ENCODE results near the gene SCYGR3.
"Not testable (repeated sequence)": the region's sequence is repeated elsewhere in the genome, so short reads cannot be mapped to it uniquely, and the experiment has no call there.

SCYGR3 gene

GRCh38 chr2:227614246-227614645 lies 394 bp downstream of the SCYGR3 start:
- no peak for DNase-seq (ENCODE audit: low read depth in 3 of 3, low spot score in 1 of 3)

- no peak for DNase-seq (ENCODE audit: low read depth in 3 of 3, low spot score in 1 of 3)
These were observed 1.4 kb downstream of the SCYGR3 start for GRCh38 chr2:227613272-227613660.

- no peak for DNase-seq (ENCODE audit: low read depth in 3 of 3, low spot score in 1 of 3)
These were observed 1.9 kb downstream of the SCYGR3 start for GRCh38 chr2:227612546-227613271.

GRCh38 chr2:227610123-227610522 lies 4.5 kb downstream of the SCYGR3 start:
- DNase-seq (ENCODE audit: low read depth in 3 of 3, low spot score in 1 of 3): no peak

- no peak for DNase-seq (ENCODE audit: low read depth in 3 of 3, low spot score in 1 of 3)
These were observed 5.9 kb downstream of the SCYGR3 start for GRCh38 chr2:227608561-227609338.

GRCh38 chr2:227607941-227608340 lies 6.7 kb downstream of the SCYGR3 start:
- no peak for DNase-seq (ENCODE audit: low read depth in 3 of 3, low spot score in 1 of 3)

- DNase-seq (ENCODE audit: low read depth in 3 of 3, low spot score in 1 of 3): no peak
These were observed 8.2 kb downstream of the SCYGR3 start for GRCh38 chr2:227606476-227606875.

GRCh38 chr2:227602358-227602757 lies 12.3 kb downstream of the SCYGR3 start:
- DNase-seq (ENCODE audit: low read depth in 3 of 3, low spot score in 1 of 3): no peak

GRCh38 chr2:227598835-227599503 lies 15.7 kb downstream of the SCYGR3 start, which contains the start of gene SCYGR2:
Gene SCYGR2, plus strand, starts transcription at chr2:227598893. Its CDS starts 0 bp downstream, at chr2:227598893.
- not testable (repeated sequence) for DNase-seq (ENCODE audit: low read depth in 3 of 3, low spot score in 1 of 3)

- DNase-seq (ENCODE audit: low read depth in 3 of 3, low spot score in 1 of 3): no peak
These were observed 16.6 kb downstream of the SCYGR3 start for GRCh38 chr2:227597998-227598397.

- DNase-seq (ENCODE audit: low read depth in 3 of 3, low spot score in 1 of 3): no peak
These were observed 17.6 kb downstream of the SCYGR3 start for GRCh38 chr2:227597036-227597435.

- no peak for DNase-seq (ENCODE audit: low read depth in 3 of 3, low spot score in 1 of 3)
These were observed 18.8 kb downstream of the SCYGR3 start for GRCh38 chr2:227595797-227596196.

GRCh38 chr2:227592694-227593387 lies 21.8 kb downstream of the SCYGR3 start:
- no peak for DNase-seq (ENCODE audit: low read depth in 3 of 3, low spot score in 1 of 3)

GRCh38 chr2:227582369-227582768 lies 32.3 kb downstream of the SCYGR3 start:
- DNase-seq (ENCODE audit: low read depth in 3 of 3, low spot score in 1 of 3): no peak

GRCh38 chr2:227579791-227580190 lies 34.8 kb downstream of the SCYGR3 start:
- no peak for DNase-seq (ENCODE audit: low read depth in 3 of 3, low spot score in 1 of 3)

GRCh38 chr2:227578642-227579041 lies 36.0 kb downstream of the SCYGR3 start:
- DNase-seq (ENCODE audit: low read depth in 3 of 3, low spot score in 1 of 3): no peak

- DNase-seq (ENCODE audit: low read depth in 3 of 3, low spot score in 1 of 3): no peak
These were observed 37.1 kb downstream of the SCYGR3 start for GRCh38 chr2:227577555-227577954.

- DNase-seq (ENCODE audit: low read depth in 3 of 3, low spot score in 1 of 3): no peak
These were observed 37.8 kb downstream of the SCYGR3 start for GRCh38 chr2:227576812-227577211.

GRCh38 chr2:227576110-227576509 lies 38.5 kb downstream of the SCYGR3 start:
- DNase-seq (ENCODE audit: low read depth in 3 of 3, low spot score in 1 of 3): no peak

- no peak for DNase-seq (ENCODE audit: low read depth in 3 of 3, low spot score in 1 of 3)
These were observed 44.0 kb downstream of the SCYGR3 start for GRCh38 chr2:227570615-227571014.

- no peak for DNase-seq (ENCODE audit: low read depth in 3 of 3, low spot score in 1 of 3)
These were observed 45.8 kb downstream of the SCYGR3 start for GRCh38 chr2:227568852-227569169.
